Stimulated activated CD8-positive, alpha-beta memory T cell treated with anti-CD3 and anti-CD28 coated beads, Interleukin-4, amount 100 ng/mL, for 48 hours (primary cell): ENCODE measurements around the gene DHDDS.

Experiments
- DNase-seq: peaks from one replicate; pipeline ENCODE4 v3.0.0-alpha.2; 2020

DHDDS gene

GRCh38 chr1:26418865-26419349, 13.2 kb upstream of the DHDDS start:
- DNase-seq: no peak

- DNase-seq: no peak
Observed at GRCh38 chr1:26419494-26419893, 12.6 kb upstream of the DHDDS start.

DNA sequence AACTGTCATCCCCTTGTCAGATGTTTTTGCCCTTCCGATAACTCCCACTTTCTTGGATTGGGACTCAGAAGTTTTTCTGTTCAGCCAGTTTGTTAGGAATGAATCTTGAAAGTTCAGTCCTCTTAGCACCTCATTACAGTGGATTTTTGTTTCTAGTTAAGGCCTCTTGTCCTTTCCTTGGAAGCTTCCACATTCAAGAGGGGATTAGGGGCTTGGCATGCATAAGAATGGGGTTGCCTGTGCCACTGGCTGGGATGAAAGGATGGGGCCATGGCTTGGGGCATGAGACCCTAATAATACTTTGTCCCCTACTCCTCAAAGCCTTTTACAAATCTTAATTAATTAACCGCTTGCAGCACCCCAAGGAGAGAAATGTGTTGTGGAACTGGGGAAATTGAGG, 2.4 kb upstream of the DHDDS start:
- no peak for DNase-seq

GRCh38 chr1:26432793-26433192, 672 bp downstream of the DHDDS start:
- DNase-seq: no peak

DNA sequence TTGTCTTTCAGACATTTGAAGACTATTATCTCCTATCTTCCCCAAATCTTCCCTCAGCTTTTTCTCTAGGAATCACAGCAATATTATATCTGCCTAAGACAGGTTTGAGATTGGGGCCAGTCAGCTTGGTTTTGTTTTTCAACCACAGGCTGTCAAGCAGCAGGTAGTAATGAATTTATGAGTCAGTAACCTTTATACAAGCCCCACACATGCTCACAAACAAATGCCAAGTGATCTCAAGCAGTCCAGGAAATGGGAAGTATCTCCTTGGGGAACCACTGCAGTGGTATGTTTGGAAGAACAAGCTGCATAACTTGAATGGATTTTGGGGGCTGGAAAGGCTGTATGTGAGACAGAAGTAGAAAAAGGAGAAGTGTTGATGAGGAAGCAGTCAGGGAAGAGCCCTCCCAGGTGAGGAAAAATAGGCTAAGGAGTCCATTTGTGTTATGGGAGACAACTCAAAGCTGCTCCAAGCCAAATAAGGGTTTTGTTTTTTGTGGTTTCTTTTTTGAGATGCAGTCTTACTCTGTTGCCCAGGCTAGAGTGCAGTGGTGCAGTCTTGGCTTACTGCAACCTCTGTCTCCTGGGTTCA, 2.1 kb downstream of the DHDDS start:
- DNase-seq: no peak

- no peak for DNase-seq
Observed at GRCh38 chr1:26438041-26438440, 5.9 kb downstream of the DHDDS start.

DNA sequence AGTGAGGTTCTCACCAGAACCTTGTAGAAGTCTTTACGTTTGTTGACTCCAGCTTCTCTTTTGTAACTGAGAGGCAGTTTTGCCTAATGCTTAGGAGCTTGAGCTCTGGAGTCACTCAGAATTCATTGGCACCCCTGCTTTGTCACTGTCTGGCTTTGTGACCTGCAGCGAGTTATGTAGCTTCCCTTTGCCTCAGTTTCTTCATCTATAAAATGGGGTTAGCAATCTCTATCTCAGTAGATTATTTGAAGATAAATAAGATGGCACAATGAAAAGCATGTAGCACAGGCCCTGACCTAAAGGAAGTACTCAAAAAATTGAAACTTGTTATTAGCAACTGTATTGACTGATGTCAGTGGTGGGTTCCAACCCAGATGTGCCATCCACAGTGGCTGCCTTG, 8.1 kb downstream of the DHDDS start:
- DNase-seq: no peak

DNA sequence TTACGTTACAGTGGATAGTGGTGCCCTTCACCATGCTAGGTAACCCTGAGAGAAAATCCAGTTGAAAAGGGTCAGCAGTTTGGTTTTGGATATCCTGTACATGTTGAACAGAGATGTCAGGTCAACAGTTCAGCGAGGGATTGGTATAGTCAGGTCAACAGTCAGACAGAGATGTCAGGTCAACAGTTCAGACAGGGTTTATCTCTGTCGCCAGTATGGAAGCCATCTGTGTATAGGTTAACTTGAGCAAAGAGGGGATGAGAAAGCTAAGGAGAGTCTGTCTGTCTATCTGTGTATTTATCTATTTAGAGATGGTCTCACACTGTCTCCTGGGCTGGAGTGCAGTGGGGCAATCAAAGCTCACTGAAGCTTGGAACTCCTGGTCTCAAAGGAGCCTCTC, 17.7 kb downstream of the DHDDS start:
- no peak for DNase-seq

GRCh38 chr1:26450908-26451307, 18.8 kb downstream of the DHDDS start:
- DNase-seq: no peak

GRCh38 chr1:26452459-26453183, 20.5 kb downstream of the DHDDS start:
- DNase-seq: no peak

GRCh38 chr1:26459148-26459547, 27.0 kb downstream of the DHDDS start:
- DNase-seq: no peak

DNA sequence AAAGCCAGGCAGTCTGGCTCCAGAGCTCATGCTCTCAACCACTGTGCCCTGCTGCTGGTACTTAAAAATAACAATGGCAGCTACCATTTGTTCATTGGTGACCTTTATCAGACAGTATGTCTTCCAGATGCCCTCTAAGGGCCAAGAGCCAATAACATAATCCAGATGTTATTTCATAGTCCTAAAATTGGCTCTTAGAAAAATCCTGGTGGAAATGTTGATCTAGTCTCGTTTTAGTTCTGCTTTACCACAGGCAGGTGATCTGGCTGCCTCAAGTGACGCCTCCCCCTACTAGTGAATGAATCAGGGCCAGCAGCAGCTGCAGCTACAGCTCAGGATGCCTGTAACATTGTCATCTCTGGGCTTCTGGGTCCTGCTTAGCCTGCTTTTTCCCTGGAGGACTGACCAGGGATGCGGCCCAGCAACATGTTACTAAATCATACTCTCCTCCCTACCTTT, 27.5 kb downstream of the DHDDS start:
- no peak for DNase-seq

DNA sequence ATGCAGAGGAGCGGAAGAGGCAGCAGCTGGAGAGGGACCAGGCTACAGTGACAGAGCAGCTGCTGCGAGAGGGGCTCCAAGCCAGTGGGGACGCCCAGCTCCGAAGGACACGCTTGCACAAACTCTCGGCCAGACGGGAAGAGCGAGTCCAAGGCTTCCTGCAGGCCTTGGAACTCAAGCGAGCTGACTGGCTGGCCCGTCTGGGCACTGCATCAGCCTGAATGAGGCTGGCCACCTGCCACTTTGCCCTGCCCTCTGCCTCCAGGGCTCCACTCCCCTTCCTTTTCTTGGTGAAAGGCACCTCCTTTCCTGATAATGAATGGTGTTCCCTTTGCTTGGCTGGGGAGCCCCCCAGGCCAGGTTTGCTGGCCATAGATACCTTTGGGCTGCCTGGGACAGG, 36.8 kb downstream of the DHDDS start:
- no peak for DNase-seq

GRCh38 chr1:26469558-26469957, 37.4 kb downstream of the DHDDS start:
- DNase-seq: no peak

GRCh38 chr1:26470878-26471497, 38.9 kb downstream of the DHDDS start:
- no peak for DNase-seq

DNA sequence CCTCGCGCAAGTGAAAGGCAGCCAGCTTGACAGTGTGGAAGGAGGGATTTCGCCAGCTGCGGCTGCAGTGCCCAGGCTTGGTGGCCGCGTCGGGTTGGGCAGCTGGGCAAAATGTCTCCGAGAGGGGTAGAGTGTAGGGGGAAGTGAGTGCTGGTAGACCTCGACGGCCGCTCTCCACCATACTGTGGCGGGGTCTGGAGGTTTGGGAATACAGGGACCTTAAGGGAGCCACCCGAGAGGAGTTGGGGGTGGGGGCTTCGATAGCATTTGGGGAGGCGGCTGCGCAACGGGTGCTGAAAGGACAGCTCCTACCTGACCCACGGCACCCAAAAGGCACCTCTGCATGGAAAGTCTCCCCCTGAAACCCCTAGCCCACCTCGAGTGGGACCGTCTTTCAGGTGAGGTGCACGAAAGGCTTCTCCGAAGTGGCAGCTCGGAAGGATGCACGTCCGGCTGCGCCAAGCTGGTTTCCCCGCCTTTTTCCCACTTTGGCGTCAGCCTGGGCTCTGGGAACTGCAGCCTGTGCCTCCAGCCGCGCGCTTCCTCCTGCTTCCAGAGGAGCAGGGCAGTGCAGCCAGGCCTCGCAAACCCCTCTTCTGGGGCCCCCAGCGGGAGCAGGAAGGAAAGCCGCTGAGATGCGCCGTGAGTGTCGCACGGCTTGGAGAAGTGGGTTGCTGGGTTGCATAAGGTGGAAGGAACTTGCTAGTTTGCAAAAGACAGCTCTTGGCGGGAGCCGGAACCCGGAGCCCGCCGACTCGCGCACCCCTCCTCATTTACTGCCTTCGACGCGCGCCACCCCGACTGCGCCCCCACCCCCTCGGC, 39.6 kb downstream of the DHDDS start:
- DNase-seq: peak; percentile 58

GRCh38 chr1:26472320-26472900, 40.3 kb downstream of the DHDDS start, which contains the start of gene HMGN2:
HMGN2 (plus strand) TSS chr1:26472440; CDS start chr1:26472613, 173 bp downstream.
- DNase-seq: peak; percentile 93

DNA sequence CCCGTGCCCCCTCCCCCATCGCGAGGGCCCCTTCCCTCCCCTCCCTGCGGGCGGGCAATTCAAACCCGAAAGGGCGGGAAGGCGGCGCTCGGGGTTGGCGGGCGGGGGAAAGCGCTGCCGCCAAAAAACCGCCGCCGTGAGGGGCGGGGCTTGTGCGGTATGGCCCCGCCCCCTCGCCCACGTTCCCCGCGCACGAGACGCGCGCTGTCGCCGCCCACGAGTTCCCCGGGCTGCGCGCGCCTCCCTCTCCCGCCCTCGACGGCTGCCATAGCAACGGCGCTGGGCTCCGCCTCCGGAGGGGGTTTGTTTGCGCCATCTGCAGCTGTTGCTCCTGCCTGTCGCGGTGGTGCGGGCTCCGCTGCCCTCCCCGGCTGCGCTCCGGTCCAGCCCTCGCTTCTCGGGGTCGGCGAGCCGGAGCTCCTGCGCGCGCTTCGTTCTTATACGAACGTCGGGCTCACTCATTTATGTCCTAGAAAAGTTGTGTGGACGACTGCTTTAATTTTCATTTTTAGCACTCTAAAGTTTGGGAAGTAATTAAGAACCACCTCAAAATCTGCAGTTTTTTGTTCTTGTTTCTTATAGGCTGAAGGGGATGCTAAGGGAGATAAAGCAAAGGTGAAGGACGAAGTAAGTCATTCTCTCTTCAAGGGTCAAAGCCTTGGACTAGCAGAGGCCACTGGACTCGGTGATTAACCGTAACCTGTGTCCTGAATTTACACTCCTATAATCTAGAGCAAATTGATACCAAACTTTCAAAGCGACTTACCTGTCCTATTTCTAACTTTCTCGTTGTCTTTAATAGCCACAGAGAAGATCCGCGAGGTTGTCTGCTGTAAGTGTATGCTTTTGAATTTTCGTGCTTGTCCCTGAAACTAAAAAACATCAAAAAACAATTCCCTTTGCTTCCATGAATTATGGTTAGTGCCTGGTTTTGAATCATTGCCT, 41.1 kb downstream of the DHDDS start:
- DNase-seq: peak; percentile 97

DNA sequence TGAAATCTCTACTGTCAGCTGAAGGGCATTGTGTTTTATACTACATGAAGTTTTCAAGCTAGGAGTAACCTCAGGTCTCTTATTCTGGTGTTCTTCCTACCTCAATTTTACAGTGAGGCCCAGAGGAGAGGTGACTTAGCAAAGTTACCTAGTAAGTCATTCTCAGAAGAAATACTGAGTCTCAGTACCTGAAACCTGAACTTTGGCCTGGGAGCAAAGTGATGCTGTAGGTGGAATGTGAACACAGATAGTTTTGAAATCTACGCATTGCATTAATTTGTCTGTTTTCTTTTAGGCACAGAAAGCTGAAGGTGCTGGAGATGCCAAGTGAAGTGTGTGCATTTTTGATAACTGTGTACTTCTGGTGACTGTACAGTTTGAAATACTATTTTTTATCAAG, 42.7 kb downstream of the DHDDS start:
- DNase-seq: no peak

- DNase-seq: no peak
Observed at GRCh38 chr1:26475989-26476388, 43.9 kb downstream of the DHDDS start.

- DNase-seq: no peak
Observed at GRCh38 chr1:26476958-26477357, 44.8 kb downstream of the DHDDS start.
